GM12875 (cell line): ENCODE results near the gene PAX5.

Experiments used
- H3K4me3 ChIP-seq: one replicate; pipeline ENCODE4 v1.5.1; 2011; ENCODE audit warnings: low read depth, low read length, control low read depth
- TF ChIP-seq, protein P1 (sequence below): IDR thresholded peaks from 2 replicates; pipeline ENCODE4 v1.5.1; 2011; ENCODE audit warnings: low read depth, mild to moderate bottlenecking, control low read depth, inconsistent platforms, low read length, moderate library complexity, borderline replicate concordance; ENCODE audit not compliant: insufficient read depth

PAX5 gene

DNA sequence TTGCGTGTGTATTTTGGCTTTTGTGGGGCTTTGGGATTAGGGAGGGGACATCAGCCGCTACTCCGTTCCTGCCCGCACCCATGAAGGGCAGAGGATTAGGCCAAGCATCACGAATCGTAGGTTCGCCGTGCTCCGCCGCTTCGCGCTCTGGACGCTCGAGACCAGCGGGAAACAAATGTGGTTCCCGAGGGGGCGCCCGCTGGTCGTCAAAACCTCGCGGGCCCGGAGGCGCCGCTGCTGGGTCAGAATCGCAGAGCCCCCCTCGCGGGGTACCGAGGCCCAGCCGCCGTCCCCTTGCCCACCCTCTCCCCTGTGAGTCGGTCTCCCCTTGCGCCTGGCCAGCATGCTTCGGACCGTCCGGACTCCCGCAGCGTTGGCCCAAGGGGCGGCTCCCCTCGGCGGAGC lies 2.3 kb upstream of the PAX5 start:
- TF ChIP-seq, protein P1, sequence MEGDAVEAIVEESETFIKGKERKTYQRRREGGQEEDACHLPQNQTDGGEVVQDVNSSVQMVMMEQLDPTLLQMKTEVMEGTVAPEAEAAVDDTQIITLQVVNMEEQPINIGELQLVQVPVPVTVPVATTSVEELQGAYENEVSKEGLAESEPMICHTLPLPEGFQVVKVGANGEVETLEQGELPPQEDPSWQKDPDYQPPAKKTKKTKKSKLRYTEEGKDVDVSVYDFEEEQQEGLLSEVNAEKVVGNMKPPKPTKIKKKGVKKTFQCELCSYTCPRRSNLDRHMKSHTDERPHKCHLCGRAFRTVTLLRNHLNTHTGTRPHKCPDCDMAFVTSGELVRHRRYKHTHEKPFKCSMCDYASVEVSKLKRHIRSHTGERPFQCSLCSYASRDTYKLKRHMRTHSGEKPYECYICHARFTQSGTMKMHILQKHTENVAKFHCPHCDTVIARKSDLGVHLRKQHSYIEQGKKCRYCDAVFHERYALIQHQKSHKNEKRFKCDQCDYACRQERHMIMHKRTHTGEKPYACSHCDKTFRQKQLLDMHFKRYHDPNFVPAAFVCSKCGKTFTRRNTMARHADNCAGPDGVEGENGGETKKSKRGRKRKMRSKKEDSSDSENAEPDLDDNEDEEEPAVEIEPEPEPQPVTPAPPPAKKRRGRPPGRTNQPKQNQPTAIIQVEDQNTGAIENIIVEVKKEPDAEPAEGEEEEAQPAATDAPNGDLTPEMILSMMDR = no peak
- peak overlapping the region; percentile 89 for H3K4me3 ChIP-seq

DNA sequence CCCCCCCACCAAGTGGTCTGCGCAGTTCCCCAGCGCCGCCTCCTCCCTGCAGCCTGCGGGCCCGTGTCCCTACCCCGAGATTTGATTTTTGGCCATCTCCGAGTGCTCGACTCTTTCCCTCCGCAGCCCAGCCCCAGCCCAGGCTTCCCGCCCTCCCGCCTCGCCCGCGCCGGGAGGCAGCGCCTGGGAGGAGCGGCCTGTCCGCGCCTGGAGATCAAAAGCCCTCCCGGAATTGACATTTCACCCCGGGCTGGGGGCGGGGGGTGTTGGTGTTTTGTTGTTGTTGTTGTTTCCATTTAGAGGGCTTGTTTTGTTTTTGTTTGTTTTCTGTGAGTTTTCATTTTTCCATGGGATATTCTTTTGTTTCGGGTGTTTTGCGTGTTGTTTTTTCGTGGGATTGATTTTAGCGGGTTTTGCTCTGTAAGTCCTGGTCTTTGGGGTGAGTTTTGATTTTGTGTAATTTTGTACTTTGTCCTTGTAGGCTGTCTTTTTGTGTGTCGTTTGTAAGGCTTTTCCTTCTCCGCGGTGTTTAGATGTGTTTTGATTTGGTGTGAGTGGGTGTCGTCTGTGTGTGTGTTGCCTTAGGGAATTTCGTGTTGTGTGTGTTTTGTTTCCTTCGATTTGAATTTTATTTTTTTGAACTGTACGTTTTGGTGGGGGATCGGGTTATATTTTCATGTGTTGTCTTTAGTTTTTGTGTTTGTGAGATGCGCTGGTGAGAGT lies 1.7 kb upstream of the PAX5 start:
- TF ChIP-seq, protein P1 = no peak
- peak overlapping the region; percentile 89 for H3K4me3 ChIP-seq

DNA sequence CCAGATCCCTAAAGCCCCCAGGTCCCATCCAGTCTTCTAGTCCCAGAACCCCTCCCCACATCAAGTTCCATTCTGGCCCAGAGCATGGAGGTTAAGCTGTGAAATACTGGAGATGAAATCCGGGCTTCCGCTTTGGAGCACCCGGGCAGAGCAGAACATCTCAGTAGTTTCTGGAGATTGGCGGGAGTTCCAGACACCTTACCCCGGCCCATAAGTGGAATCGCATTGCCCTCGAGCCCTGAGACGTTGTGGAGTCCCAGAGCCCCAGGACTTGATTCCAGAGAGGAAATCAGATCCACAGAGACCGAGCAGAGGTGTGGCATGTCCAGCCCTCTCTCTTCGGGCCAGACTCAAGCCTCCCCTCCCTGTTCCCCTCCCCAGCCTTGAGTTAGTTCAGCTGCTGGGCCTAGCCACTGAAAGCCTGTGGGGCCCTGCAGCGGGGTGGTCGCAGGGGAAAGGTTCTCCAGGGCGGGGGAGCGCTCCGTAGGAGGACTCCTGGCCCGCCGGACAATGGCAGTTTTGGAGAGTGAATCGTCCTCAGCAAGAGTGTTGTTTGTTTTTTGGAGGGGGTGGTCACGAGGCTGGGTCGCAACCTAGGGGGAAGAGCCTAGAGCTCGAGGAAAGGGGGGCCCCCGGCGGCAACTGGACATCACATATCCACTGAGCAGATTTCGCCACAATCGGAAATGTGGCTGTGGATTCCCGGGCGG lies 1.0 kb upstream of the PAX5 start:
- H3K4me3 ChIP-seq = peak overlapping the region; percentile 89
- TF ChIP-seq, protein P1 = no peak

DNA sequence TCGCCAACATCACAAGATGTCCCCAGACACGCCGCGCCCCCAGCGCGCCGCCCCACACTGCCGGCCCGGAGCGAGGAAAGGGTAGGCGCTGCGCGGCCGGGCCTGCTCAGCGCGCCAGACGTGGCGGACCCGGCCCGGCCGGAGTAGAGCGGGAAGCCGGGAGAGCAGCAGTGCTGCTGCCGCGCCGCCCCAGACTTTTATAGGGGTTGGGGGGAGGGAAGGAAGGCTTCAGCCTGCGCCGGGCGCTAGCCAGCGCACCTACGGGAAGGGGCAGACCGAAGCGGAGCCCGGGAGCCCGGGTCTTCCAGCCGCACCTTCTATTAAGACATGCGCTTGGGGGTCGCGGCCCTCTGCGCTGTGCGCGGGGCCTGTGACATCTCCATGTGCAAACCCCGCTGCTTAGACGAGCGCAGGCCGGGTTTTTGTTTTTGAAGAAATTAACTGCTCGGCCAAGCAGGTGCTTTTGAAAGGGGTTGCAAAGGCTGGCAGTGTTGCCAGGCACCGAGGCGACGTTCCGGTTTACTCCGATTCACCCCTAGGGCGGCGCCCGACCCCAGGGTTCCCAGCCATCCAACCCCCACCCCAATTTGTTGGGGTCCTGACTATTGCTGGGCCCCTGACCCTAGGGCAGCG lies 353 bp upstream of the PAX5 start:
- TF ChIP-seq, protein P1 = peak; percentile 83
- peak overlapping the region; percentile 89 for H3K4me3 ChIP-seq

DNA sequence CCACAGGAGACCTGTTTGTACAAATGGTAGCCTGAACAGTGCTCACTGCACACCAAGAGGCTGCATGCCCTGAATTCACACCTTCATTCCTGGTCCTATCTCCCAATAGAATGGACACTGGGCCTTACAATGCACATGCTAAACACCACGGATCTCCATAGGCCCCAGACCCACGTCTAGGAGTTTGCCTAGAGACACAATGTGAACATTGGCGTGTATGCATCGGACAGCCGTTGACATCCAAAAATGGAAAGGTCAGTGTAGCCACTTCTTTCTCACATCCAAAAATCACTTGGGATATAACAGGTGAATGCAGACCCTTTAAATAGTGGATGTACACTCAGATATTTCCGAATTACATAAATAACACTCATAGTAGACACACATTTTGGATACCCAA lies 927 bp downstream of the PAX5 start:
- H3K4me3 ChIP-seq = peak overlapping the region; percentile 89
- TF ChIP-seq, protein P1 = no peak

DNA sequence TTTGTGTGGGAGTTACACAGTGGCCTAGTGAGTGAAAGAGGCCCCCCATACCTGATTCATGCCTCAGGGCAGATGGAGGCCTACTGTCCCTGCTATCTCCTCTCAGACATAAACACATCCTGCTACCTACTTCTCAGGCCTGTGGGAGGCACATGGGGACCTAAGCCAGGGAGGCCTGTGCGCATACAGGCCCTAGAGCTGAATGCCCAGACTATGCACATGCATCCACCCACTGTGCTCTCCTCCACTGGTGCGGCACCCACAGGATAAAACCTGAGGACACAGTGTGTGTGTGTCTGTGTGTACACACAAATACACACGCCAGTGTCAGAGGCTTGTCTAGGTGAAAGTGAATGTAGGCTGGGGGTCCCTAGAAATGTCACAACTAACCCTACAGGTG lies 1.4 kb downstream of the PAX5 start:
- H3K4me3 ChIP-seq = peak overlapping the region; percentile 89
- TF ChIP-seq, protein P1 = no peak
